ENCODE data around the gene PCDHAC2. TPM values are rescaled to one million over a fixed set of nuclear protein-coding genes. Genes with fewer than 3 reads are reported as not detected.

Gene PCDHAC2
- total RNA-seq, 1 donor from 2014 or later = 16.8 TPM

DNA sequence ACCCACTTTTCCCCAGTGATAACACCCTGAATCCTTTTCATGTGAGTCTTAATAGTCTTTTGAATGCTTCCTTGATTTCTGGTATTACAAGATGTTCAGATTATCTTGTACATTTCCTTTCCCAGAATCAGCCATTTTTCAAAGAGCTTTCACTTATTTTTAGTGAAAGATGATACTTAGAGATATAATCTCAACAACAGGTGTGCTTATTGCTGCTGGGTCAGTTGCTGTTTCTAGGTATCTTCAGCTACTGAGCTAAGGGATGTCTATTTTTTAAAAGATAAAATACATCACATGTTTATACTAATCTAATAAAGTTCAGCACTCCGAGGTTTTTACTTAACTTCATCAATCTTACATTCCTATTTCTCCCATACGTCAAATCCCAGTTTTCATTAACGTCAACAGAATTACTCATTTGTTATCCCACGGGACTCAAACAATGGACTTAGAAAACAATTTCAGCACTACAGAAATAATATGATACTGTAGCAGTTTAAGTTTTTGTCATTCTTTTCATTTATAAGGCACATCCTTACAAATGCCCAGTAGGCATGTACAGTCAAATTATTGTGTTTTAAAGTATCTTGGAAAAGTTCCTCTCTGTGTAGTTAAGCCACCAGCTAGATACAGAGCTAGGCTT, 31.2 kb upstream of the PCDHAC2 start:
- no peak overlapping the region for H3K4me3 ChIP-seq (ENCODE audit: low read depth, low read length)
- no peak for FAIRE-seq
- no peaks in the 10 kb centered on the region for H3K36me3 ChIP-seq (ENCODE audit: control insufficient read depth, insufficient read depth, low read length)
- H3K27me3 ChIP-seq (ENCODE audit: control insufficient read depth, insufficient read depth, low read length) = no peaks in the 10 kb centered on the region
- no peak for DNase-seq (ENCODE audit: low read depth)
- TF ChIP-seq, protein P1, sequence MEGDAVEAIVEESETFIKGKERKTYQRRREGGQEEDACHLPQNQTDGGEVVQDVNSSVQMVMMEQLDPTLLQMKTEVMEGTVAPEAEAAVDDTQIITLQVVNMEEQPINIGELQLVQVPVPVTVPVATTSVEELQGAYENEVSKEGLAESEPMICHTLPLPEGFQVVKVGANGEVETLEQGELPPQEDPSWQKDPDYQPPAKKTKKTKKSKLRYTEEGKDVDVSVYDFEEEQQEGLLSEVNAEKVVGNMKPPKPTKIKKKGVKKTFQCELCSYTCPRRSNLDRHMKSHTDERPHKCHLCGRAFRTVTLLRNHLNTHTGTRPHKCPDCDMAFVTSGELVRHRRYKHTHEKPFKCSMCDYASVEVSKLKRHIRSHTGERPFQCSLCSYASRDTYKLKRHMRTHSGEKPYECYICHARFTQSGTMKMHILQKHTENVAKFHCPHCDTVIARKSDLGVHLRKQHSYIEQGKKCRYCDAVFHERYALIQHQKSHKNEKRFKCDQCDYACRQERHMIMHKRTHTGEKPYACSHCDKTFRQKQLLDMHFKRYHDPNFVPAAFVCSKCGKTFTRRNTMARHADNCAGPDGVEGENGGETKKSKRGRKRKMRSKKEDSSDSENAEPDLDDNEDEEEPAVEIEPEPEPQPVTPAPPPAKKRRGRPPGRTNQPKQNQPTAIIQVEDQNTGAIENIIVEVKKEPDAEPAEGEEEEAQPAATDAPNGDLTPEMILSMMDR (IDR thresholded peaks at IDR 0.05; ENCODE audit: insufficient read depth, low read length, severe bottlenecking) = no peak

DNA sequence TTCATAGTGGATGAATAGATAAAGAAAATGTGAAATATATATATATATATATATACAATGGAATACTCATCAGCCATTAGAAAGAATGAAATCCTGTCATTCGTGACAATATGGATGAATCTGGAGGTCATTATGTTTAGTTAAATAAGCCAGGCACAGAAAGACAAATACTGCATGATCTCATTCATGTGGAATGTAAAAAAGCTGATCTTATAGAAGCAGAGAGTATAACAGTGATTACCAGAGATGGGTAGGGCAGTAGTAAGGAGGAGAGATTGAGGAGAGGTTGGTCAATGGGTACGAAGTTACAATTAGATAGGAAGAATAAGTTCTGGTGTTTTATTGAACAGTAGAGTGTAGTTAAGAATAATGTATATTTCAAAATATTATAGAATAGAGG, 19.7 kb upstream of the PCDHAC2 start:
- peak; percentile 26 for DNase-seq (ENCODE audit: low read depth)
- Histone ChIP-seq H3K27me3 (ENCODE audit: control insufficient read depth, insufficient read depth, low read length) (no peaks in the 10 kb centered on the region), H3K4me3 (ENCODE audit: low read depth, low read length) (no peak overlapping the region), H3K36me3 (ENCODE audit: control insufficient read depth, insufficient read depth, low read length) (no peaks in the 10 kb centered on the region)
- TF ChIP-seq, protein P1 (IDR thresholded peaks at IDR 0.05; ENCODE audit: insufficient read depth, low read length, severe bottlenecking) = no peak
- FAIRE-seq = no peak

DNA sequence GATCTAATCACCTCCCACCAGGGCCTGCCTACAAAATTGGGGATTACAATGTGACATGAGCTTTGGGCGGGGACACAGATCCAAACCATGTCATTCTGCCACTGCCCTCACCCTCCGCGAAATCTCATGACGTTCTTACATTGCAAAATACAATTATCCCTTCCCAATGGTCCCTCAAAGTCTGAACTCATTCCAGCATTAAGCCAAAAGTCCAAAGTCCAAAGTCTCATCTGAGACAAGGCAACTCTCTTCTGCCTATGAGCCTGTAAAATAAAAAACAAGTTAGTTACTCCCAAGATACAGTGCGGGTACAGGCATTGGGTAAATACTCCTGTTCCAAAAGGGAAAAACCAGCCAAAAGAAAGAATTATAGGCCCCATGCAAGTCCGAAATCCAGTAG, 14.6 kb upstream of the PCDHAC2 start:
- Histone ChIP-seq H3K27me3 (ENCODE audit: control insufficient read depth, insufficient read depth, low read length) (no peaks in the 10 kb centered on the region), H3K36me3 (ENCODE audit: control insufficient read depth, insufficient read depth, low read length) (no peaks in the 10 kb centered on the region), H3K4me3 (ENCODE audit: low read depth, low read length) (no peak overlapping the region)
- no peak for DNase-seq (ENCODE audit: low read depth)
- FAIRE-seq = no peak
- TF ChIP-seq, protein P1 (IDR thresholded peaks at IDR 0.05; ENCODE audit: insufficient read depth, low read length, severe bottlenecking) = no peak

DNA sequence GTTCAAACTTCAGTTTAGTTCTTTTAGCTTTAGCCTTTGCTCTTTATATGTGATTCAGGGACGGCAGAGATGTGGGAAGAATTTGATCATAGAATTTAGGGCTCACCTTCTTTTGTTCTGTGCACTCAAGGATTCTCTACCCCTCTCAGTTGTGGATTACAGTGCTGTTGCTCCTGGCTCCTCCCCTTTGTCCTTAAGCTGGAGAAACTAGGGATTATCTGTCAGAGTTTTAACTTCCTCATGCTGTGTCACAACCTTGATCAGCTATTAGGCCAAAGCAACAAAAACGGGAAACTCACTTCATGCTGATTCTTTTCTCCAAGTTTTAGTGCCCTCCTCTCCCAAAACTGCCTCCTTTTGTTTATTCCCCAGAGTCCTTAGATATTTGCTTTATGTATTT, 13.0 kb upstream of the PCDHAC2 start:
- TF ChIP-seq, protein P1 (IDR thresholded peaks at IDR 0.05; ENCODE audit: insufficient read depth, low read length, severe bottlenecking) = no peak
- Histone ChIP-seq H3K4me3 (ENCODE audit: low read depth, low read length) (no peak overlapping the region), H3K27me3 (ENCODE audit: control insufficient read depth, insufficient read depth, low read length) (no peaks in the 10 kb centered on the region), H3K36me3 (ENCODE audit: control insufficient read depth, insufficient read depth, low read length) (no peaks in the 10 kb centered on the region)
- no peak for DNase-seq (ENCODE audit: low read depth)
- no peak for FAIRE-seq

DNA sequence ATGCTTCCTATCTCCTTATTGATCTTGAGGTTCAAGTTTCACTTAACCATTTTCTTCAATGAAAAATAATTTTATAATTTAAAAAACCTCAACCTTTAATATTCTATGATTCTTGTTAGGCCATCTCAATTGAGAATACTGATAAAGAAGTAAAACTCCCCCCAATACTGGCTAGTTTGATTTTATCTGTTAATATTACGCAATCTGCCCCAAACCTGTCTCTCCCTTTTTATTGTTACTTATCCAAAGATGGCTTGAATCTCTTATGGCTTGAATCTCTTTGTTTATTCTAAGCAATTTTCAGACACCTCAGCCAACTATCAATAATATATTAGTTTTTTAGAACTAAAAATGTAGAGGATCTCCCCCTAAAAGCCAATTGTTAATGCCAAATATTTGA, 4.1 kb upstream of the PCDHAC2 start:
- H3K4me3 ChIP-seq (ENCODE audit: low read depth, low read length) = no peak overlapping the region
- no peaks in the 10 kb centered on the region for H3K27me3 ChIP-seq (ENCODE audit: control insufficient read depth, insufficient read depth, low read length)
- TF ChIP-seq, protein P1 (IDR thresholded peaks at IDR 0.05; ENCODE audit: insufficient read depth, low read length, severe bottlenecking) = no peak
- FAIRE-seq = no peak
- no peaks in the 10 kb centered on the region for H3K36me3 ChIP-seq (ENCODE audit: control insufficient read depth, insufficient read depth, low read length)
- no peak for DNase-seq (ENCODE audit: low read depth)

DNA sequence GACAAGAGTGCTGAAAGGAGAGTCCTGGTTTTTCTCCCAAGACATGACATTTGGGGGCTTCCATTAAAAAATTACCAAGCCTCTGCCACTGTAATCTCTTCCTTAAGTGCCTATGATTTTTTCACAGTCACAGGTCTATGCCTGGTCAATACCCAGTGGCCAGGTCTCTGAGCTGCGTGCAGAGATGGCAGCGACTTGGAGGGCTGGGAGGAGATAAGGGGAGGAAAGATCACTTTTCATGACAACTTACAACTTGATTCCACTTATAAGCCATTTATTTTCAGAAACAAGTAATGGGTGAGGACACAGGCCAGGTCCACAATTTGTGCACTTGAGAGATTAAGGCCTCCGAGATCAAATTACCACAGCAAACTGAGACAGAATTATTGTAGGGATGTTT, 1.9 kb upstream of the PCDHAC2 start:
- no peak for DNase-seq (ENCODE audit: low read depth)
- no peak overlapping the region for H3K4me3 ChIP-seq (ENCODE audit: low read depth, low read length)
- H3K27me3 ChIP-seq (ENCODE audit: control insufficient read depth, insufficient read depth, low read length) = no peaks in the 10 kb centered on the region
- no peaks in the 10 kb centered on the region for H3K36me3 ChIP-seq (ENCODE audit: control insufficient read depth, insufficient read depth, low read length)
- TF ChIP-seq, protein P1 (IDR thresholded peaks at IDR 0.05; ENCODE audit: insufficient read depth, low read length, severe bottlenecking) = no peak
- no peak for FAIRE-seq

Data from bronchial epithelial cell (primary cell).